Measurements from ENCODE around the gene TSPAN3.

- TF ChIP-seq POLR2A (IDR thresholded peaks at IDR 0.05; ENCODE audit: low read depth) (no peak), CTCF (IDR thresholded peaks at IDR 0.05) (no peak), POLR2AphosphoS5 (IDR thresholded peaks at IDR 0.05) (no peak)
Observed at GRCh38 chr15:77091097-77091496, 20.2 kb upstream of the TSPAN3 start.

All from esophagus muscularis mucosa (tissue), 3 donors.